Upper lobe of right lung (tissue), 1 donor: ENCODE measurements around the gene ABCC4. TPM values are rescaled to one million over a fixed set of nuclear protein-coding genes. Genes with fewer than 3 reads are reported as not detected.
A peak's percentile ranks its signal among the peaks of the same experiment; 100 is the strongest.
"Not testable (repeated sequence)": the region's sequence is repeated elsewhere in the genome, so short reads cannot be mapped to it uniquely, and the experiment has no call there.

Experiments
- ATAC-seq: fragments of 200-7000 bp; cut with Tn5 transposase; one replicate; pipeline ENCODE4 v1.9.1; 2020; ENCODE audit warnings: mild to moderate bottlenecking, moderate library complexity
- DNase-seq: peaks from one replicate; pipeline ENCODE4 v3.0.0-alpha.2; 2020
- H3K27ac ChIP-seq: fragments of 200-600 bp; one replicate; pipeline ENCODE4 v1.8.0; 2022
- H3K27me3 ChIP-seq: fragments of 200-600 bp; one replicate; pipeline ENCODE4 v1.8.0; 2022; ENCODE audit warnings: mild to moderate bottlenecking
- H3K36me3 ChIP-seq: fragments of 200-600 bp; one replicate; pipeline ENCODE4 v1.8.0; 2022
- H3K4me1 ChIP-seq: fragments of 200-600 bp; one replicate; pipeline ENCODE4 v1.8.0; 2022
- H3K4me3 ChIP-seq: fragments of 200-600 bp; one replicate; pipeline ENCODE4 v1.8.0; 2022; ENCODE audit warnings: mild to moderate bottlenecking
- H3K9me3 ChIP-seq: fragments of 200-600 bp; one replicate; pipeline ENCODE4 v1.8.0; 2022
- intact Hi-C: fragments of 100-400 bp; cut with DNase I; formaldehyde crosslinking; loops from one replicate; pipeline ENCODE4 v1.11.0; 2022
- total RNA-seq: library from RNA; stranded (reverse); fragmentation: NEBNext Ultra II Directional; extraction: Animal tissue kit (Norgen Biotek cat#: 25700); gene quantifications from one replicate; pipeline ENCODE4 v1.2.1, GENCODE V29; 2021
- TF ChIP-seq, protein P1 (sequence below): fragments of 200-600 bp; IDR thresholded peaks from one replicate; pipeline ENCODE4 v1.8.0; 2022; ENCODE audit warnings: antibody characterized with exemption
- donor health status: DM: no; HTN: yes; CAD: no; lungs with severe emphysema.

ABCC4 gene
- total RNA-seq, 1 donor from 2014 or later: 28.1 TPM

DNA sequence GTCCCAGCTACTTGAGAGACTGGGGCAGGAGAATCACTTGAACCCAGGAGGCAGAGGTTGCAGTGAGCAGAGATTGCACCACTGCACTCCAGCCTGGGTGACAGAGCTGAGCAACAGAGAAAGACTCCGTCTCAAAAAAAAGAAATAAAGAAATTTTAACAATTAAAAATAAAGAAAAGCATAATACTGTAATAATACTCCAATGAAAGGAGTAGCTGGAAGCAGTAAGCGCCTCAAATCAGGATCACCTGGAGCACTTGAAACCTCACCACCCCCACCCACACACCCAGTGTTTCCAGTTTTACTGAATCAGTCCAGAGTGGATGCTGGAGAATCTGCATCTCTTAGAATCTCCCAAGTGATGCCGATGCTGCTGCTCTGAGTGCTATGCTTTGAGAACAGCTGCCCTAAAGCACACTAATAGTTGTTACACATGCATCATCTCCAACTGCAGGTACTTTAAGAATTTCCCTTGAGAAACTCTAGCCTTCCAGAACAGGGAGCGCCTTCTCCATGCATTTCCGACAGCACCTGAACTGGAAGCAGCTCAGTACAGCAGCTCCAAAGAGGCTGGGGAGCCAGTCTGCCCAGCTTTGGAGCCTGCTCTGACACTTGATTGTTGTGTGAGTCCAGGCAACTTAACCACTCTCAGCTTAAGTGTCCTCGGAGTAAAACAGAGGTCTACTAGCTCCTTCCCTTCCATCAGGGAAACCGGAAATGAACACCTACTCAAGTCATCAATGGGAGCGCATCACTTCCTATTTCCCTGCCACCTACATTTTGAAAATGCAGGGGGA is 2.9 kb downstream of the ABCC4 start:
- TF ChIP-seq, protein P1, sequence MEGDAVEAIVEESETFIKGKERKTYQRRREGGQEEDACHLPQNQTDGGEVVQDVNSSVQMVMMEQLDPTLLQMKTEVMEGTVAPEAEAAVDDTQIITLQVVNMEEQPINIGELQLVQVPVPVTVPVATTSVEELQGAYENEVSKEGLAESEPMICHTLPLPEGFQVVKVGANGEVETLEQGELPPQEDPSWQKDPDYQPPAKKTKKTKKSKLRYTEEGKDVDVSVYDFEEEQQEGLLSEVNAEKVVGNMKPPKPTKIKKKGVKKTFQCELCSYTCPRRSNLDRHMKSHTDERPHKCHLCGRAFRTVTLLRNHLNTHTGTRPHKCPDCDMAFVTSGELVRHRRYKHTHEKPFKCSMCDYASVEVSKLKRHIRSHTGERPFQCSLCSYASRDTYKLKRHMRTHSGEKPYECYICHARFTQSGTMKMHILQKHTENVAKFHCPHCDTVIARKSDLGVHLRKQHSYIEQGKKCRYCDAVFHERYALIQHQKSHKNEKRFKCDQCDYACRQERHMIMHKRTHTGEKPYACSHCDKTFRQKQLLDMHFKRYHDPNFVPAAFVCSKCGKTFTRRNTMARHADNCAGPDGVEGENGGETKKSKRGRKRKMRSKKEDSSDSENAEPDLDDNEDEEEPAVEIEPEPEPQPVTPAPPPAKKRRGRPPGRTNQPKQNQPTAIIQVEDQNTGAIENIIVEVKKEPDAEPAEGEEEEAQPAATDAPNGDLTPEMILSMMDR: no peak
- H3K9me3 ChIP-seq: no peaks in the 10 kb centered on the region
- peak overlapping the region; percentile 69 for H3K27ac ChIP-seq
- DNase-seq: peak; percentile 72
- H3K27me3 ChIP-seq: no peaks in the 10 kb centered on the region
- no peak overlapping the region for H3K4me3 ChIP-seq
- H3K36me3 ChIP-seq: no peaks in the 10 kb centered on the region
- H3K4me1 ChIP-seq: peaks cover 17% of the 10 kb centered on the region
- intact Hi-C loops: no loop called here
- peak; percentile 44 for ATAC-seq

DNA sequence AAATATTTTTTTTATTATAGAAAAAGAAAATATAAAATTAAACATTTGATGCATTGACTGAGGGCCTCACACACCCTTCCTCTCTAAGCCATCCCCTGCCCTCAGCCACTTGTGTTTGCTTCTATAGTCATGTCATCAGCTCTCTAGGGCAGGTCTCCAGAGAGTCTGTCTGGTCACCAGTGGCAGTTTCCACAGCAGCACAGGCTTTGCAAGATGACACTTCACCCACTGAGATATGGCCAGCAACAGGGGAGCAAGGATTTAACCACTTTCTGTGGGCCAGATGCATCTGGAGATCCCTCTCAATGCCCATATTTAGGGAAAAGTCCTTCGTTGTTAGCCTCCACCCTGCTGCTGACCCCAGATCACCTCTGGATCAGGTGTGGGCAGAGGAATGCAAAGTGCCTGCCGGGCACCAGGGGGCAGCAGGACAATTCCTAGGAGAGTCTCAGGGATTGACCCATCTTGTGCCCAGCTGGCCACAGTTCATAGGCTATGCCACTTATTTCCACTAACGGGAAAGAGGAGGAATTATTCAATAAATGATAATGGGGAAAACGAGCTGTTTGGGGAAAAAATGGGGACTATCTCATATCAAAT is 4.8 kb downstream of the ABCC4 start:
- Histone ChIP-seq H3K4me3 (no peak overlapping the region), H3K27me3 (no peaks in the 10 kb centered on the region), H3K4me1 (peaks cover 17% of the 10 kb centered on the region), H3K27ac (peak overlapping the region; percentile 9), H3K36me3 (no peaks in the 10 kb centered on the region), H3K9me3 (no peaks in the 10 kb centered on the region)
- peak; percentile 57 for ATAC-seq
- DNase-seq: peak; percentile 79
- TF ChIP-seq, protein P1: peak; percentile 64
- intact Hi-C loops: no loop called here

- Histone ChIP-seq H3K27ac (no peak overlapping the region), H3K4me1 (peaks cover 17% of the 10 kb centered on the region), H3K27me3 (no peaks in the 10 kb centered on the region), H3K36me3 (no peaks in the 10 kb centered on the region), H3K9me3 (no peaks in the 10 kb centered on the region), H3K4me3 (no peak overlapping the region)
- intact Hi-C loops: no loop called here
- DNase-seq (no peak), ATAC-seq (no peak)
- TF ChIP-seq, protein P1: no peak
Observed at GRCh38 chr13:95295026-95295425, 6.2 kb downstream of the ABCC4 start.

DNA sequence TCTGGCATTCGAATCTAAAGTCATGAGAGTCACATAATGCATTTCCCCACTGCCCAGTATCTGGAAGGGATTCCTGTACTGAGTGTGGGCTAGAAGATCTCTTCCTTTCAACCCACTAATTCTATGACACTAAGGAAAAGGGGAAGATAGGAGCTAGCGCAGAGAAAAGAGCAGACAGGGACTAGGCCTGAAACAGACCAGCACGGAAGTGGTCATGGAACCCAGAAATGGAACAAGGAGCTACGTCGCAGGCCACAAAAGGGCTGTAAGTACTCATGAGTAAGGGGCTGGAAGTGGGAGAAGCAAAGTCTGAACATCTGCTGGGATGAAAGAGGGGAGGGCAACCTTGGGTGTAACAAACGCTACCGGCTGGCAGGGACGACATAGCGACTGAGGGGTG is 8.6 kb downstream of the ABCC4 start:
- intact Hi-C loops: no loop called here
- H3K27ac ChIP-seq: no peak overlapping the region

GRCh38 chr13:95289901-95290300 is 11.3 kb downstream of the ABCC4 start:
- H3K4me3 ChIP-seq, H3K9me3 ChIP-seq, ATAC-seq, intact Hi-C loops, H3K36me3 ChIP-seq, H3K27me3 ChIP-seq, DNase-seq: not testable (repeated sequence)
- Histone ChIP-seq H3K27ac (peak overlapping the region; percentile 18), H3K4me1 (peaks cover 13% of the 10 kb centered on the region)

More for the DNA sequence above, 8.6 kb downstream of the ABCC4 start:
- no peak for DNase-seq
- Histone ChIP-seq H3K27me3 (no peaks in the 10 kb centered on the region), H3K4me1 (peaks cover 19% of the 10 kb centered on the region), H3K4me3 (no peak overlapping the region), H3K9me3 (no peaks in the 10 kb centered on the region), H3K36me3 (no peaks in the 10 kb centered on the region)
- ATAC-seq: no peak
- TF ChIP-seq, protein P1: no peak

- intact Hi-C loops: no loop called here
- H3K36me3 ChIP-seq: no peaks in the 10 kb centered on the region
- ATAC-seq (peak; percentile 59), DNase-seq (no peak)
- H3K4me3 ChIP-seq: no peak overlapping the region
- peaks cover 13% of the 10 kb centered on the region for H3K4me1 ChIP-seq
- H3K27me3 ChIP-seq: no peaks in the 10 kb centered on the region
- H3K27ac ChIP-seq: peak overlapping the region; percentile 18
- no peaks in the 10 kb centered on the region for H3K9me3 ChIP-seq
- TF ChIP-seq, protein P1: no peak
Observed at GRCh38 chr13:95289020-95289444, 12.2 kb downstream of the ABCC4 start.
